ENCODE measurements around the gene SHISAL1.

Gene SHISAL1

GRCh38 chr22:44270556-44270880, 42.2 kb downstream of the SHISAL1 start:
- H3K9me3 Mint-ChIP-seq, result no peaks in the 10 kb centered on the region
- no peaks in the 10 kb centered on the region for H3K36me3 Mint-ChIP-seq (ENCODE audit: low read depth)
- H3K27ac Mint-ChIP-seq, result no peak overlapping the region
- H3K27me3 Mint-ChIP-seq (ENCODE audit: low read depth, poor library complexity), result no peaks in the 10 kb centered on the region
- H3K4me3 Mint-ChIP-seq, result no peak overlapping the region
- DNase-seq, result no peak
- TF ChIP-seq CTCF (IDR thresholded peaks at IDR 0.05), result no peak
- H3K4me1 Mint-ChIP-seq, result peaks cover 40% of the 10 kb centered on the region

- no peaks in the 10 kb centered on the region for H3K36me3 Mint-ChIP-seq (ENCODE audit: low read depth)
- no peaks in the 10 kb centered on the region for H3K9me3 Mint-ChIP-seq
- H3K4me1 Mint-ChIP-seq, result peaks cover 40% of the 10 kb centered on the region
- no peak for DNase-seq
- no peak overlapping the region for H3K27ac Mint-ChIP-seq
- H3K27me3 Mint-ChIP-seq (ENCODE audit: low read depth, poor library complexity), result peaks cover under 1% of the 10 kb centered on the region
- TF ChIP-seq CTCF (IDR thresholded peaks at IDR 0.05), result no peak
- H3K4me3 Mint-ChIP-seq, result no peak overlapping the region
Observed at GRCh38 chr22:44269757-44270555, 42.8 kb downstream of the SHISAL1 start.

- TF ChIP-seq CTCF (IDR thresholded peaks at IDR 0.05), result no peak
- Mint-ChIP-seq H3K36me3 (ENCODE audit: low read depth) (no peaks in the 10 kb centered on the region), H3K4me3 (no peak overlapping the region), H3K4me1 (peaks cover 35% of the 10 kb centered on the region), H3K27ac (no peak overlapping the region), H3K27me3 (ENCODE audit: low read depth, poor library complexity) (peaks cover 4% of the 10 kb centered on the region), H3K9me3 (no peaks in the 10 kb centered on the region)
- no peak for DNase-seq
Observed at GRCh38 chr22:44269117-44269498, 43.6 kb downstream of the SHISAL1 start.

GRCh38 chr22:44268431-44269116, 44.2 kb downstream of the SHISAL1 start:
- H3K9me3 Mint-ChIP-seq, result no peaks in the 10 kb centered on the region
- H3K4me1 Mint-ChIP-seq, result peaks cover 33% of the 10 kb centered on the region
- H3K36me3 Mint-ChIP-seq (ENCODE audit: low read depth), result no peaks in the 10 kb centered on the region
- H3K4me3 Mint-ChIP-seq, result no peak overlapping the region
- DNase-seq, result no peak
- TF ChIP-seq CTCF (IDR thresholded peaks at IDR 0.05), result no peak
- H3K27ac Mint-ChIP-seq, result no peak overlapping the region
- H3K27me3 Mint-ChIP-seq (ENCODE audit: low read depth, poor library complexity), result peaks cover 4% of the 10 kb centered on the region

- H3K9me3 Mint-ChIP-seq, result no peaks in the 10 kb centered on the region
- H3K36me3 Mint-ChIP-seq (ENCODE audit: low read depth), result no peaks in the 10 kb centered on the region
- no peak overlapping the region for H3K27ac Mint-ChIP-seq
- peaks cover 6% of the 10 kb centered on the region for H3K27me3 Mint-ChIP-seq (ENCODE audit: low read depth, poor library complexity)
- TF ChIP-seq CTCF (IDR thresholded peaks at IDR 0.05), result no peak
- no peak for DNase-seq
- peaks cover 26% of the 10 kb centered on the region for H3K4me1 Mint-ChIP-seq
- H3K4me3 Mint-ChIP-seq, result no peak overlapping the region
Observed at GRCh38 chr22:44267856-44268255, 44.9 kb downstream of the SHISAL1 start.

Data from nephron progenitor cell (in vitro differentiated cells).